HepG2 (cell line): ENCODE data around the gene ADAMTS2. TPM values are rescaled to one million over a fixed set of nuclear protein-coding genes. Genes with fewer than 3 reads are reported as not detected.

ENCODE experiments used
- BCL6 ChIP-seq: IDR thresholded peaks from 2 replicates; pipeline ENCODE4 v1.6.1; 2016; ENCODE audit warnings: missing genetic modification reagents, missing compliant biosample characterization
- FOXA1 ChIP-seq, 2 experiments: fragments of 450-650 bp in 1 of 2; sonication (generic) in 1 of 2; formaldehyde crosslinking in 1 of 2; IDR thresholded peaks; 2 replicates each; pipeline versions ENCODE4 v1.4.0 to v1.6.1; 2016 to 2020; ENCODE audit warnings: missing genetic modification reagents in 1 of 2
- FOXO1 ChIP-seq: sonication (generic); formaldehyde crosslinking; IDR thresholded peaks from 2 replicates; pipeline ENCODE4 v1.4.0; 2020; ENCODE audit warnings: missing genetic modification reagents
- GABPB1 ChIP-seq: IDR thresholded peaks from 2 replicates; pipeline ENCODE4 v1.6.1; 2016; ENCODE audit warnings: mild to moderate bottlenecking, missing genetic modification reagents, moderate library complexity, missing compliant biosample characterization
- KLF9 ChIP-seq: IDR thresholded peaks from 2 replicates; pipeline ENCODE4 v1.6.1; 2016; ENCODE audit warnings: low read depth
- MAZ ChIP-seq, 2 experiments: sonication (generic) in 1 of 2; formaldehyde crosslinking in 1 of 2; IDR thresholded peaks; 2 replicates each; pipeline versions ENCODE4 v1.5.0 to v1.6.1; 2012 to 2020; ENCODE audit warnings: low read depth in 2 of 2, mild to moderate bottlenecking in 2 of 2, borderline replicate concordance in 1 of 2, improper control_type of control experiment in 1 of 2, low read length in 1 of 2, missing genetic modification reagents in 1 of 2, moderate library complexity in 1 of 2
- MED8 ChIP-seq: sonication (generic); formaldehyde crosslinking; IDR thresholded peaks from 2 replicates; pipeline ENCODE4 v1.8.1; 2023; ENCODE audit warnings: mild to moderate bottlenecking, missing genetic modification reagents; ENCODE audit not compliant: insufficient replicate concordance
- MXD4 ChIP-seq: IDR thresholded peaks from 2 replicates; pipeline ENCODE4 v1.6.1; 2016; ENCODE audit warnings: mild to moderate bottlenecking, missing biosample characterization, missing genetic modification reagents
- TOPORS ChIP-seq: sonication (generic); formaldehyde crosslinking; IDR thresholded peaks from 2 replicates; pipeline ENCODE4 v1.8.0; 2023; ENCODE audit warnings: mild to moderate bottlenecking, missing genetic modification reagents
- ZFY ChIP-seq: sonication (generic); formaldehyde crosslinking; IDR thresholded peaks from 2 replicates; pipeline ENCODE4 v1.4.0; 2020; ENCODE audit warnings: missing genetic modification reagents
- ZNF230 ChIP-seq: sonication (generic); formaldehyde crosslinking; IDR thresholded peaks from 2 replicates; pipeline ENCODE4 v1.4.0; 2020; ENCODE audit warnings: mild to moderate bottlenecking, missing genetic modification reagents
- ZNF891 ChIP-seq: sonication (generic); formaldehyde crosslinking; IDR thresholded peaks from 2 replicates; pipeline ENCODE4 v1.5.0; 2020; ENCODE audit warnings: mild to moderate bottlenecking, missing genetic modification reagents
- ZSCAN21 ChIP-seq: sonication (generic); formaldehyde crosslinking; IDR thresholded peaks from 2 replicates; pipeline ENCODE4 v1.8.0; 2022; ENCODE audit warnings: mild to moderate bottlenecking, missing genetic modification reagents, moderate library complexity, borderline replicate concordance
- polyA plus RNA-seq, 8 experiments: library from polyadenylated mRNA; depleted of rRNA in 3 of 8; stranded (reverse) in 7 of 8; unstranded in 1 of 8; fragments of >200 nt; fragmentation: Illumina TruSeq in 4 of 8; extraction: Trizol in 4 of 8; gene quantifications; 2 replicates each; pipeline versions ENCODE4 v1.2.1 to v1.2.3, GENCODE V29; 2011 to 2016; ENCODE audit warnings: low read depth in 4 of 8, missing spikeins in 1 of 8, mixed read lengths in 1 of 8; ENCODE audit not compliant: insufficient read depth in 1 of 8
- total RNA-seq, 5 experiments: library from RNA; depleted of rRNA; stranded (reverse); fragments of >200 nt; fragmentation: Illumina TruSeq; extraction: Trizol; gene quantifications; 2 replicates each; pipeline ENCODE4 v1.2.3, GENCODE V29; 2016; ENCODE audit warnings: low read depth in 1 of 5
- TF ChIP-seq, protein P1 (sequence below): sonication (generic); formaldehyde crosslinking; IDR thresholded peaks from 2 replicates; pipeline ENCODE4 v1.4.0; 2020; ENCODE audit warnings: mild to moderate bottlenecking, missing genetic modification reagents, borderline replicate concordance
- TF ChIP-seq, protein P2 (sequence below): sonication (generic); formaldehyde crosslinking; IDR thresholded peaks from 2 replicates; pipeline ENCODE4 v1.5.0; 2020; ENCODE audit warnings: missing genetic modification reagents
- TF ChIP-seq, protein P3 (sequence below): sonication (generic); formaldehyde crosslinking; IDR thresholded peaks from 2 replicates; pipeline ENCODE4 v1.5.0; 2020; ENCODE audit warnings: missing genetic modification reagents
- TF ChIP-seq, protein P4 (sequence below): sonication (generic); formaldehyde crosslinking; IDR thresholded peaks from 2 replicates; pipeline ENCODE4 v1.4.0; 2020; ENCODE audit warnings: mild to moderate bottlenecking, missing genetic modification reagents, borderline replicate concordance
- TF ChIP-seq, protein P5 (sequence below): sonication (generic); formaldehyde crosslinking; IDR thresholded peaks from 2 replicates; pipeline ENCODE4 v1.8.1; 2023; ENCODE audit warnings: mild to moderate bottlenecking, missing genetic modification reagents

The ADAMTS2 gene
- total and polyA plus RNA-seq, 2 of the 13 experiments (the other 11 are each of a cell fraction or from before 2014, with no cell fraction given), result 0.24 to 3.5 TPM

DNA sequence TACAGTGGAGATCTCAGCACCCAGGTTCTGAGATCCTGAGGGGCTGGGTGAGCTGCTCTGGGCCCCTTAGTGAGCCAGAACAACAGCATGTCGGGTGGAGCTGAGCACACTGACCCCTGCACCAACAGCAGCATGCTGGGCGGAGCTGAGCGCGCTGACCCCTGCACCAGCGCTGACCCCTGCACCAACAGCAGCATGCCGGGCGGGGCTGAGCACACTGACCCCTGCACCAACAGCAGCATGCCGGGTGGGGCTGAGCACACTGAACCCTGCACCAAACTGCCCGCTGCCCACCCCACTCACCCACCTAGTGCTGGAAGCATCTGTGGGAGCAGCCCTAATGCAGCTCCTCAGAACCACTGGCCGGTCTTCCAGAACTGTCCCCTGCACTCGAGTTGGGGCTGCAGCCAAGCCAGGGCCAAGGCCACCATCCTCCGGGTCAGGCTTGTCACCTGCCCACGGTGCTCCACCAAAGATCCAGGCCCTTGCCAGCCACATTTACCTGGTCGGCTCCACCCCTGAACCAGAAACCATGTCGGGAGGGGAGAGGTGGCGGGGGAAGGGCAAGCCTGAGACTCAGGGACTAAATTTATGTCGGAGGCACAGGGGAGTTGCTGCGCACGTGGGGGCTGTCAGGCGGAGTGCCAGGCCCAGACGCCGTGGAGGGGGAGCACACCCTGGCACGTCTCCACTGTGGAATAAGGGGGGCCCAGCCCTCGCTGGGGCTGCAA is 80.3 kb downstream of the ADAMTS2 start (continued):
- TF ChIP-seq, protein P1, sequence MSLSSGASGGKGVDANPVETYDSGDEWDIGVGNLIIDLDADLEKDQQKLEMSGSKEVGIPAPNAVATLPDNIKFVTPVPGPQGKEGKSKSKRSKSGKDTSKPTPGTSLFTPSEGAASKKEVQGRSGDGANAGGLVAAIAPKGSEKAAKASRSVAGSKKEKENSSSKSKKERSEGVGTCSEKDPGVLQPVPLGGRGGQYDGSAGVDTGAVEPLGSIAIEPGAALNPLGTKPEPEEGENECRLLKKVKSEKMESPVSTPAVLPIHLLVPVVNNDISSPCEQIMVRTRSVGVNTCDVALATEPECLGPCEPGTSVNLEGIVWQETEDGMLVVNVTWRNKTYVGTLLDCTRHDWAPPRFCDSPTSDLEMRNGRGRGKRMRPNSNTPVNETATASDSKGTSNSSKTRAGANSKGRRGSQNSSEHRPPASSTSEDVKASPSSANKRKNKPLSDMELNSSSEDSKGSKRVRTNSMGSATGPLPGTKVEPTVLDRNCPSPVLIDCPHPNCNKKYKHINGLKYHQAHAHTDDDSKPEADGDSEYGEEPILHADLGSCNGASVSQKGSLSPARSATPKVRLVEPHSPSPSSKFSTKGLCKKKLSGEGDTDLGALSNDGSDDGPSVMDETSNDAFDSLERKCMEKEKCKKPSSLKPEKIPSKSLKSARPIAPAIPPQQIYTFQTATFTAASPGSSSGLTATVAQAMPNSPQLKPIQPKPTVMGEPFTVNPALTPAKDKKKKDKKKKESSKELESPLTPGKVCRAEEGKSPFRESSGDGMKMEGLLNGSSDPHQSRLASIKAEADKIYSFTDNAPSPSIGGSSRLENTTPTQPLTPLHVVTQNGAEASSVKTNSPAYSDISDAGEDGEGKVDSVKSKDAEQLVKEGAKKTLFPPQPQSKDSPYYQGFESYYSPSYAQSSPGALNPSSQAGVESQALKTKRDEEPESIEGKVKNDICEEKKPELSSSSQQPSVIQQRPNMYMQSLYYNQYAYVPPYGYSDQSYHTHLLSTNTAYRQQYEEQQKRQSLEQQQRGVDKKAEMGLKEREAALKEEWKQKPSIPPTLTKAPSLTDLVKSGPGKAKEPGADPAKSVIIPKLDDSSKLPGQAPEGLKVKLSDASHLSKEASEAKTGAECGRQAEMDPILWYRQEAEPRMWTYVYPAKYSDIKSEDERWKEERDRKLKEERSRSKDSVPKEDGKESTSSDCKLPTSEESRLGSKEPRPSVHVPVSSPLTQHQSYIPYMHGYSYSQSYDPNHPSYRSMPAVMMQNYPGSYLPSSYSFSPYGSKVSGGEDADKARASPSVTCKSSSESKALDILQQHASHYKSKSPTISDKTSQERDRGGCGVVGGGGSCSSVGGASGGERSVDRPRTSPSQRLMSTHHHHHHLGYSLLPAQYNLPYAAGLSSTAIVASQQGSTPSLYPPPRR, result peak; percentile 65; the same call in 1 of the 2 replicates
- TF ChIP-seq GABPB1 (peak; percentile 42), ZFY (CRISPR knock-in tag) (no peak; the same call in 1 of the 2 replicates), MAZ (IDR thresholded peaks at IDR 0.05; ENCODE audit: borderline replicate concordance, low read depth, low read length) (no peak), MAZ (CRISPR knock-in tag; IDR thresholded peaks at IDR 0.05; ENCODE audit: low read depth) (peak; percentile 64; the same call in 1 of the 2 replicates), ZSCAN21 (CRISPR knock-in tag) (peak; percentile 62; the same call in 1 of the 2 replicates), ZNF891 (CRISPR knock-in tag) (no peak), MXD4 (CRISPR knock-in tag) (peak; percentile 64; the same call in 1 of the 2 replicates), FOXO1 (peak; percentile 57; the same call in 1 of the 2 replicates), KLF9 (CRISPR knock-in tag) (no peak), ZNF230 (CRISPR knock-in tag) (no peak), BCL6 (CRISPR knock-in tag) (0 out of 2 replicates have a peak, but pooled peaks have one; percentile 18), FOXA1 (IDR thresholded peaks at IDR 0.05) (no peak), FOXA1 (CRISPR knock-in tag; IDR thresholded peaks at IDR 0.05) (0 out of 2 replicates have a peak, but pooled peaks have one; percentile 11), MED8 (CRISPR knock-in tag) (no peak), TOPORS (CRISPR knock-in tag) (no peak; the same call in 1 of the 2 replicates)
- TF ChIP-seq, protein P2, sequence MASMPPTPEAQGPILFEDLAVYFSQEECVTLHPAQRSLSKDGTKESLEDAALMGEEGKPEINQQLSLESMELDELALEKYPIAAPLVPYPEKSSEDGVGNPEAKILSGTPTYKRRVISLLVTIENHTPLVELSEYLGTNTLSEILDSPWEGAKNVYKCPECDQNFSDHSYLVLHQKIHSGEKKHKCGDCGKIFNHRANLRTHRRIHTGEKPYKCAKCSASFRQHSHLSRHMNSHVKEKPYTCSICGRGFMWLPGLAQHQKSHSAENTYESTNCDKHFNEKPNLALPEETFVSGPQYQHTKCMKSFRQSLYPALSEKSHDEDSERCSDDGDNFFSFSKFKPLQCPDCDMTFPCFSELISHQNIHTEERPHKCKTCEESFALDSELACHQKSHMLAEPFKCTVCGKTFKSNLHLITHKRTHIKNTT, result no peak
- TF ChIP-seq, protein P3, sequence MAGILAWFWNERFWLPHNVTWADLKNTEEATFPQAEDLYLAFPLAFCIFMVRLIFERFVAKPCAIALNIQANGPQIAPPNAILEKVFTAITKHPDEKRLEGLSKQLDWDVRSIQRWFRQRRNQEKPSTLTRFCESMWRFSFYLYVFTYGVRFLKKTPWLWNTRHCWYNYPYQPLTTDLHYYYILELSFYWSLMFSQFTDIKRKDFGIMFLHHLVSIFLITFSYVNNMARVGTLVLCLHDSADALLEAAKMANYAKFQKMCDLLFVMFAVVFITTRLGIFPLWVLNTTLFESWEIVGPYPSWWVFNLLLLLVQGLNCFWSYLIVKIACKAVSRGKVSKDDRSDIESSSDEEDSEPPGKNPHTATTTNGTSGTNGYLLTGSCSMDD (CRISPR knock-in tag), result no peak
- TF ChIP-seq, protein P4, sequence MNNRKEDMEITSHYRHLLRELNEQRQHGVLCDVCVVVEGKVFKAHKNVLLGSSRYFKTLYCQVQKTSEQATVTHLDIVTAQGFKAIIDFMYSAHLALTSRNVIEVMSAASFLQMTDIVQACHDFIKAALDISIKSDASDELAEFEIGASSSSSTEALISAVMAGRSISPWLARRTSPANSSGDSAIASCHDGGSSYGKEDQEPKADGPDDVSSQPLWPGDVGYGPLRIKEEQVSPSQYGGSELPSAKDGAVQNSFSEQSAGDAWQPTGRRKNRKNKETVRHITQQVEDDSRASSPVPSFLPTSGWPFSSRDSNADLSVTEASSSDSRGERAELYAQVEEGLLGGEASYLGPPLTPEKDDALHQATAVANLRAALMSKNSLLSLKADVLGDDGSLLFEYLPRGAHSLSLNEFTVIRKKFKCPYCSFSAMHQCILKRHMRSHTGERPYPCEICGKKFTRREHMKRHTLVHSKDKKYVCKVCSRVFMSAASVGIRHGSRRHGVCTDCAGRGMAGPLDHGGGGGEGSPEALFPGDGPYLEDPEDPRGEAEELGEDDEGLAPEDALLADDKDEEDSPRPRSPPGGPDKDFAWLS (CRISPR knock-in tag), result no peak
- TF ChIP-seq, protein P5, sequence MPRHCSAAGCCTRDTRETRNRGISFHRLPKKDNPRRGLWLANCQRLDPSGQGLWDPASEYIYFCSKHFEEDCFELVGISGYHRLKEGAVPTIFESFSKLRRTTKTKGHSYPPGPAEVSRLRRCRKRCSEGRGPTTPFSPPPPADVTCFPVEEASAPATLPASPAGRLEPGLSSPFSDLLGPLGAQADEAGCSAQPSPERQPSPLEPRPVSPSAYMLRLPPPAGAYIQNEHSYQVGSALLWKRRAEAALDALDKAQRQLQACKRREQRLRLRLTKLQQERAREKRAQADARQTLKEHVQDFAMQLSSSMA (CRISPR knock-in tag), result peak; percentile 88; the same call in 1 of the 2 replicates
